ENCODE measurements around the gene VSTM5.

The VSTM5 gene

GRCh38 chr11:93840180-93840579 lies 10.2 kb downstream of the VSTM5 start:
- TF ChIP-seq REST (IDR thresholded peaks at IDR 0.05; ENCODE audit: insufficient read depth in 1 of 2, low read depth in 2 of 2, low read length in 2 of 2), result no peak
- TF ChIP-seq FOXP2 (optimal IDR thresholded peaks at IDR 0.05; ENCODE audit: borderline replicate concordance, extremely low read depth, extremely low read length, insufficient read depth), result no peak
- no peak for TF ChIP-seq SIN3A (IDR thresholded peaks at IDR 0.05; ENCODE audit: borderline replicate concordance, insufficient read depth, low read length)
- TF ChIP-seq TAF1 (IDR thresholded peaks at IDR 0.05; ENCODE audit: borderline replicate concordance, insufficient read depth, low read length), result no peak
- no peak for TF ChIP-seq POLR2AphosphoS5 (IDR thresholded peaks at IDR 0.05; ENCODE audit: low read depth, low read length)

DNA sequence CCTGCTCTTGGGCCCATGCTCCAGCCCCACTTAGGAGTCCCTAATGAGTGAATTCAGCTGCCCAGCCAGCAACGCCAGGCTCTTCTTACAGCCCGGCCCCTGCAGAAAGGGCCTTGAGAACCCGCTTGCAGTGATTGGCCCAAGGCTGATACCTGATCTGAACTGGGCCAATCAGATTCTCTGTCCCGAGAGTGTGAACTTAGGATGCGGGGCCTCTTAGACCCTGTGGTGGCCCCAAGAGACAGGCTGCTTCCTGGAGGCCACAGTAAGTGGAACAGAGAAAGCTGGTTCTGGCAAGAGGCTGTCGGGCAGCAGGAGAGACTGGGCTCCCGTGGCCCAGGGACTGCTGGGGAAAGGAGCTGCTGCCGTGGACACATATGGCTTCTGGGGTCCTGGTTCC lies 11.5 kb downstream of the VSTM5 start:
- TF ChIP-seq FOXP2 (optimal IDR thresholded peaks at IDR 0.05; ENCODE audit: borderline replicate concordance, extremely low read depth, extremely low read length, insufficient read depth), result no peak
- TF ChIP-seq REST (IDR thresholded peaks at IDR 0.05; ENCODE audit: insufficient read depth in 1 of 2, low read depth in 2 of 2, low read length in 2 of 2), result no peak
- TF ChIP-seq SIN3A (IDR thresholded peaks at IDR 0.05; ENCODE audit: borderline replicate concordance, insufficient read depth, low read length), result no peak
- TF ChIP-seq TAF1 (IDR thresholded peaks at IDR 0.05; ENCODE audit: borderline replicate concordance, insufficient read depth, low read length), result no peak
- TF ChIP-seq POLR2AphosphoS5 (IDR thresholded peaks at IDR 0.05; ENCODE audit: low read depth, low read length), result no peak

DNA sequence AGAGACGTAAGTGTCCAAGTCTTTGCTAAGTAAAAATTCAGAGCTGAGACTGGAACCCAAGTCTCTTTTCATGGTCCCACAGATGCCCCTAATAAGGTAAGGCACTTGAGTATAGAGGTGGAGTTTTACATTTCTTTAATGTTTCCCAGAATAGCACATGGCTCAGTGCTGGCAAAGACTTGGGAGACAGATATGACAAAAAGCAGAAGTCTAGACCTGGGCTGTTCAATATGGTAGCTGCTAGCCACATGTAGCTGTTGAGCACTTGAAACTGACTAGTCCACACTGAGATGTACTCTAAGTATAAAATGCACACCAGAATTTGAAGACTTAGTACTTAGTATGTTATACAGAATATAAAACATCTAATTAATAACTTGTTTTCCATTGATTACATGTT lies 17.6 kb downstream of the VSTM5 start:
- no peak for TF ChIP-seq REST (IDR thresholded peaks at IDR 0.05; ENCODE audit: insufficient read depth in 1 of 2, low read depth in 2 of 2, low read length in 2 of 2)

GRCh38 chr11:93831343-93832127 lies 18.9 kb downstream of the VSTM5 start:
- TF ChIP-seq POLR2AphosphoS5 (IDR thresholded peaks at IDR 0.05; ENCODE audit: low read depth, low read length) (no peak), FOXP2 (optimal IDR thresholded peaks at IDR 0.05; ENCODE audit: borderline replicate concordance, extremely low read depth, extremely low read length, insufficient read depth) (no peak), SIN3A (IDR thresholded peaks at IDR 0.05; ENCODE audit: borderline replicate concordance, insufficient read depth, low read length) (no peak), TAF1 (IDR thresholded peaks at IDR 0.05; ENCODE audit: borderline replicate concordance, insufficient read depth, low read length) (no peak), REST (IDR thresholded peaks at IDR 0.05; ENCODE audit: insufficient read depth in 1 of 2, low read depth in 2 of 2, low read length in 2 of 2) (no peak)

- no peak for TF ChIP-seq SIN3A (IDR thresholded peaks at IDR 0.05; ENCODE audit: borderline replicate concordance, insufficient read depth, low read length)
- TF ChIP-seq FOXP2 (optimal IDR thresholded peaks at IDR 0.05; ENCODE audit: borderline replicate concordance, extremely low read depth, extremely low read length, insufficient read depth), result no peak
- TF ChIP-seq POLR2AphosphoS5 (IDR thresholded peaks at IDR 0.05; ENCODE audit: low read depth, low read length), result no peak
- no peak for TF ChIP-seq TAF1 (IDR thresholded peaks at IDR 0.05; ENCODE audit: borderline replicate concordance, insufficient read depth, low read length)
- no peak for TF ChIP-seq REST (IDR thresholded peaks at IDR 0.05; ENCODE audit: insufficient read depth in 1 of 2, low read depth in 2 of 2, low read length in 2 of 2)
Measured at GRCh38 chr11:93829598-93829997, 20.8 kb downstream of the VSTM5 start.
